Ishikawa (cell line): ENCODE results near the gene PLBD2.

ENCODE experiments used
- CEBPB ChIP-seq: IDR thresholded peaks from 2 replicates; pipeline ENCODE4 v1.6.1; 2012
- CREB1 ChIP-seq: IDR thresholded peaks from 2 replicates; pipeline ENCODE4 v1.6.1; 2012; ENCODE audit warnings: low read depth
- EGR1 ChIP-seq: IDR thresholded peaks from 2 replicates; pipeline ENCODE4 v1.6.1; 2012
- EP300 ChIP-seq: IDR thresholded peaks from 2 replicates; pipeline ENCODE4 v1.6.1; 2012; ENCODE audit warnings: borderline replicate concordance
- FOXM1 ChIP-seq: IDR thresholded peaks from 2 replicates; pipeline ENCODE4 v1.6.1; 2012; ENCODE audit warnings: low read depth, borderline replicate concordance
- NFIC ChIP-seq: IDR thresholded peaks from 2 replicates; pipeline ENCODE4 v1.6.1; 2012
- RAD21 ChIP-seq: IDR thresholded peaks from 2 replicates; pipeline ENCODE4 v1.6.1; 2012; ENCODE audit warnings: low read depth
- REST ChIP-seq: IDR thresholded peaks from 2 replicates; pipeline ENCODE4 v1.6.1; 2012; ENCODE audit warnings: low read depth, mild to moderate bottlenecking
- TAF1 ChIP-seq: IDR thresholded peaks from 2 replicates; pipeline ENCODE4 v1.6.1; 2012; ENCODE audit warnings: low read depth, mild to moderate bottlenecking
- TCF12 ChIP-seq: IDR thresholded peaks from 2 replicates; pipeline ENCODE4 v1.6.1; 2012; ENCODE audit warnings: low read depth
- TEAD4 ChIP-seq: IDR thresholded peaks from 2 replicates; pipeline ENCODE4 v1.6.1; 2012
- USF1 ChIP-seq: IDR thresholded peaks from 2 replicates; pipeline ENCODE4 v1.6.1; 2012
- YY1 ChIP-seq: IDR thresholded peaks from 2 replicates; pipeline ENCODE4 v1.6.1; 2012; ENCODE audit warnings: low read depth
- ZBTB7A ChIP-seq: IDR thresholded peaks from 2 replicates; pipeline ENCODE4 v1.6.1; 2012; ENCODE audit warnings: low read depth
- TF ChIP-seq, protein P1 (sequence below): IDR thresholded peaks from 2 replicates; pipeline ENCODE4 v1.6.1; 2012

The PLBD2 gene

GRCh38 chr12:113436993-113437728 lies 78.8 kb downstream of the PLBD2 start:
- TF ChIP-seq REST (no peak), TEAD4 (no peak), USF1 (no peak), NFIC (no peak), TCF12 (no peak), TAF1 (no peak), CREB1 (no peak), RAD21 (no peak), EP300 (no peak), ZBTB7A (no peak), EGR1 (no peak), CEBPB (no peak), YY1 (no peak), FOXM1 (no peak)
- TF ChIP-seq, protein P1, sequence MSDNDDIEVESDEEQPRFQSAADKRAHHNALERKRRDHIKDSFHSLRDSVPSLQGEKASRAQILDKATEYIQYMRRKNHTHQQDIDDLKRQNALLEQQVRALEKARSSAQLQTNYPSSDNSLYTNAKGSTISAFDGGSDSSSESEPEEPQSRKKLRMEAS, result no peak

DNA sequence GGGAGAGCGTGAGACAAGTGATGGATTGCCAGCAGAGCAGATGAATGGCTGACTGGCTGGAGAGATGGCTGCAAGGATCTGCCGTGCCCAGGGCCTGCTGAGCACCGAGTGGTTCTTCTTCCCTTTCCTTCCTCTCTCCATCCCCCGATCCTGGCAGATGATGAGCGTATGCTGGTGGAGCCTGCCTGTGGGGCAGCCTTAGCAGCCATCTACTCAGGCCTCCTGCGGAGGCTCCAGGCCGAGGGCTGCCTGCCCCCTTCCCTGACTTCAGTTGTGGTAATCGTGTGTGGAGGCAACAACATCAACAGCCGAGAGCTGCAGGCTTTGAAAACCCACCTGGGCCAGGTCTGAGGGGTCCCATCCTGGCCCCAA lies 79.3 kb downstream of the PLBD2 start:
- TF ChIP-seq YY1 (no peak), RAD21 (no peak)

GRCh38 chr12:113438523-113439300 lies 80.3 kb downstream of the PLBD2 start:
- TF ChIP-seq TCF12 (no peak), ZBTB7A (no peak), NFIC (no peak), EGR1 (no peak), TEAD4 (no peak), FOXM1 (no peak), EP300 (no peak), USF1 (no peak), CREB1 (no peak), RAD21 (no peak), YY1 (no peak), CEBPB (no peak), TAF1 (no peak), REST (no peak)
- TF ChIP-seq, protein P1, result no peak

GRCh38 chr12:113439301-113439597 lies 80.9 kb downstream of the PLBD2 start:
- no peak for TF ChIP-seq FOXM1
- TF ChIP-seq, protein P1, result no peak
- TF ChIP-seq RAD21, result no peak
- TF ChIP-seq NFIC, result no peak
- no peak for TF ChIP-seq TEAD4
- TF ChIP-seq CREB1, result no peak

GRCh38 chr12:113439606-113440030 lies 81.2 kb downstream of the PLBD2 start:
- peak; percentile 73 for TF ChIP-seq RAD21
- TF ChIP-seq TAF1, result no peak

GRCh38 chr12:113440336-113440735 lies 81.9 kb downstream of the PLBD2 start:
- no peak for TF ChIP-seq YY1
- TF ChIP-seq ZBTB7A, result no peak
- no peak for TF ChIP-seq USF1
